ENCODE measurements around the gene SMYD3.

The SMYD3 gene

DNA sequence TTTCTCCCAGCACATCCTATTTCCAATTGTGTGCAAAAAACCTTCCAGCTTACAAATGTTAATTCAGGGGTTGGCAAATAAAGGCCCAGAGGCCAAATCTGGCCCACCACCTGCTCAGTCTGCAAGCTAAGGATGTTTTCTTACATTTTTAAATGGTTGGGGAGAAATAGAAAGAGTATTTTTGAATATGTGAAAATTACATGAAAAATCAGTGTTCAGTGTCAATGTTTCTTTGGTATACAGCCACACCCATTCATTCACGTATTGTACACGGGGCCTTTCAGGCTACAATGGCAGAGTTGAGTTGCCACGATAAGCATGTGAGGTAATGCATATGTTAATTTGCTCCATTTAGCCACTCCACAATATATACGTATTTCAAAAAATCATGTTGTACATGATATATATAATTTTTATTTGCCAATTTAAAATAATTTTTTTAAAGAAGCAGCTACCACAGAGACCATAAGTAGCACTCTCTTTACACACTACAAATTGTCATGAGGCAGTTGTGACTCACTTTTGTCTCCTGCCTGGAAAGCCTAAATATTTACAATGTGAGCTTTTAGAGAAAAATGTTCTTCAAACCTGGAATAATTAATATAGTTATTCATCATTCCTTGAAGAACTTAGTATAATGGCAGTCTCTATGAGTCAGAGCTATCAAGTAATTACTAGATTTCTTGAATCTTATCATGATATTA is 189.6 kb downstream of the SMYD3 start:
- in situ Hi-C loops (cut with MboI; ENCODE audit: low sequenced_read_pairs), result no loop called here

DNA sequence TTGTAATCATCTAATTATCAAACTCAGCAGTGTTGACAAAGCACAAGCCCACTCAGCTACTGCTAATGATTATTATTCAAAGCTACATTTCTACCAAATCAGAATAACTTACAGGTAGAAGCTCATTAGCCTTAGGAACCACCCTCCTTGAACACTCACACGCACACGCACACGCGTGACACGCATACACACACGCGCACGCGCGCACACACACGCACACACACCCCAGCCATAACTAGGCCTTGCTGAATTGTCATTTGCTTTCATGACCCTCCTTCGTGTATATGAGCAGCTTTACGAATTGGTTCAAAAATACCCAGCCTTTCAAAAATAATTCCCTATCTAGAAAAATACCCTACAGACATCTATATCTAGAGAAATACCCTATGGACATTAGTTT is 195.6 kb downstream of the SMYD3 start:
- in situ Hi-C loops (cut with MboI; ENCODE audit: low sequenced_read_pairs), result no loop called here

DNA sequence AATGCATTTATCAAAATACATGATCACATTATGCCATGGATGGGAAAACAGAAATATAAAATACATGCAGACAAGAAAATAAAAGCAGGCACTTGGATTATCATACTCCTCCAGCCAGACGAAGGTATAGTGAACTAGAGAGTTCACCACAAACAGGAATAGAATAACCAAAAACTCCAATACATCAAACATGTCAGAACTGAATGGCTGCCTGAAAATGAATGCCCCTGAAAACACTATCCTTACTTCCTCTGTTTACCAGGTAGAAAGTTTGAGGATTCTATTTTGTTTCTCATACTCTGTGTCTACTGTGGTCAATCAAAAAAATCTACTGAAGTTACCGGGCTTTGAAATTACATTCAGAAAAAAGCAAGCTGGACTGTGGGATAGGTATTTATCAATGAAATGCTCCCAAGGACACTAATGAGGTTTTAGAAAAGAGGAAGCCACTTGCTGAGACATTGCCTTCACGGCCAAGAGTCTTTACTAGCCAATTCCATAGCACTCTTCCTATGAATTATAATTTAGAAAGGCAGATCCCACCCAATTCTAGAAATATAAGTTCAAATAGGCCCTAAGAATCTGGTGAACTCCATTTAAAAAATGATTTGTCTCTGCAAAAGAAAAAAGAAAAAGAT is 197.7 kb downstream of the SMYD3 start:
- in situ Hi-C loops (cut with MboI; ENCODE audit: low sequenced_read_pairs), result no loop called here

DNA sequence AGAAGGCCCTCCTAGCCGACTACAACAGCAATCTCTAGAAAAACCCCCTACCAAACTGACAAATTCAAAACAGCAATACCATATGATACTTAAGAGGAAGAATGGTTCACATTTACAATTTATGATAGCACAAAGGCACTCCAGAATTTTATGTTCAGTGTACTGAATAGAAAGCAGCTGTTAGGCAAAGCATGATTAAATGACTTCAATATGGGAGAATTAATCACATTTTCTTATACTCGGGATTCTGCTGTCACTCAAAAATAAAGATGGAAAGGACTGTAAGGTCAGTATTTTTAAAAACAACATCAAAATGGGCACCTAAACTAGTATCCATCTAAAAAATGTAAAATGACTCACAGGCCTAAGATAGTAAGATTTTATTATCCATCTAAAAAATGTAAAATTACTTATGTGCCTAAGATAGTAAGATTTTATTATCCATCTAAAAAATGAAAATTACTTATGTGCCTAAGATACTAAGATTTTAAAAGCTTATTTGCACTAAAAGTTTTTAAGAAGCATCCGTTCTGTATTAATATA is 198.5 kb downstream of the SMYD3 start:
- in situ Hi-C loops (cut with MboI; ENCODE audit: low sequenced_read_pairs), result no loop called here

DNA sequence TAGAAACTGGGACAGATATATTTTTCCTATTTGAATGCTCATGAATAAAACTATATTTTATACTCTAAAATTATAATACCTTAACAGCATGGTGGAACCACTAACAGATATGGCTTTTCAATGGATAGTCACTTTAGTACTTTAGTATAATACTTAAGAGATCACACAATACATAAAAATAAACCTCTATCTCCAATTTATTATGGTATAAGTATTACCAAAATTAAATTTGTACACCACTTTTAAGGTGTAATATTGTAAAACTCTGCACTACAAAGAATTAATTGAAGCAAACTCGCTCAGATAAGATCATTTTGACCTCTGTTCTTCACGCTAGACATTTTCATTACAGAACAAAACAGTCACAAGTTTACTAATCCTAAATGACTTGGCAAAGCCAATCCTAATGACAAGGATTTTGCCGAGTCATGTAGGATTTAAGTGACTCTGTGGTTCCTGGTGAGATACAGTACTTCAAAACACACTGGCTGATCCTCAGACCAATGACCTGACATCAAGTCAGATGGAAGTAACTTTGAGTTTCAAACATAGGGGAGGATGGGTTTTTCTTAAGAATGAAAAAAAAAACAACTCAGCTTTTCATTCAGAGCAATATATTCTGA is 200.6 kb downstream of the SMYD3 start:
- in situ Hi-C loops (cut with MboI; ENCODE audit: low sequenced_read_pairs), result no loop called here

DNA sequence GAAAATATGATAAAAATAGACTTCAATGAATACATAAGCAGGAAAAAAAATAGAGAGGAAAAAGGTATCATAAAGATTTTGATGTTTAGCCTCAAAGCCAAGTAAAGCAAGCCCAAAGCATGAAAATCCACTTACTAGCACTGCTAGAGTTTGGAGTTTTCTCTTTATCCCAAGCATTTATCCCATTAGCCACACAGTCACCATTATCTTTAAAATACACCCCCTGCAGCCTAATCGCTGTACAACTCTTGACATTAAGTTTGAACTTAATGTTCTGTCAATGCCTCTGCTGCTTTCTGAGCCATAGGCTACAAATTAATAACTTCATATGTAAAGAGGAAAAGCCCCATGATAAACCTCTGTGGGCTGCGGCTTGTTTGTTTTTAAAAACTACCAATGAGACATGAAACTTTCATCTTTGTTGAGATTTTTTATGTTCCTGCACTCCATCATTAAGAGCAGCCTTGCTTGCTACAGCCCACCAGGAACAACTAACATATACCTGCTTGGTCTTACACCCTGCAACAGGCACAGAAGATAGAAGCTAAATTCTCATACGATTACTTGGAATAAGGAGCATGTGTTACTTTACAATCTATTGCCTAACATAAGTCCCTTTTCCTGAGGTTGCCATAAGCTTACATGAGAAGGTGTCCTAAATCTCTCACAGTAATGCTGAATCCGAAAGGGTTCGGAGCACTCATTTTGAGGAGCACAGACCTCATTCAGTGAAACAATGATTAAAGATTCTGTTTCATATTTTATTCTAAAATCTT is 202.4 kb downstream of the SMYD3 start:
- in situ Hi-C loops (cut with MboI; ENCODE audit: low sequenced_read_pairs), result no loop called here

DNA sequence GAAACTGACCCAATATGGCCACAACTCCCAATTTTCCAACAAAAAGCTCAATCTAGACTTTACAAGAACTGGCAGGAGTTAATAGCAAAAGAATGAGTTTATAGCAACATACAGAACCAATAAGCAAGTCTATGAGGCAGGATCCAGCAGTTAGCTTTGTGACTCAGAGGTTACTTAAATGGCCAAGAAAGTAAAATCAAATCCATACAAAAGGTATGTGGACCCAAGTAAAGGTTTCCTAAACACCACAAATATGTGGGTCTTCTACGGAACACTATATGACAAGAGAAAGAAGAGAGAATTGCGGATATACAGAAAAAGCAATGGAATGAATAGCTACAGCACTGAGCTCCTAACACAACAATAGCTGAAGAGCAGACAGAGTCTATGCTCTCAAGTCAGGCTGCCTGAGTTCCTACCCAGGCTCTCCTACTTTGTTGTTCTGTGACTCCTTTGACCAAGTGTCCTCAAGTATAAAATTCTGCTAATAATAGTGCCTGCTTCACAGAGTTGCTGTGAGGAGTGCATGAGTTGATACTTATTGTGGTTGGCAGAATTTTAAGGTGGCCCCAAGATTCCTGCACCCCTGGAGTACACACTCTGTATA is 204.3 kb downstream of the SMYD3 start:
- in situ Hi-C loops (cut with MboI; ENCODE audit: low sequenced_read_pairs), result no loop called here

DNA sequence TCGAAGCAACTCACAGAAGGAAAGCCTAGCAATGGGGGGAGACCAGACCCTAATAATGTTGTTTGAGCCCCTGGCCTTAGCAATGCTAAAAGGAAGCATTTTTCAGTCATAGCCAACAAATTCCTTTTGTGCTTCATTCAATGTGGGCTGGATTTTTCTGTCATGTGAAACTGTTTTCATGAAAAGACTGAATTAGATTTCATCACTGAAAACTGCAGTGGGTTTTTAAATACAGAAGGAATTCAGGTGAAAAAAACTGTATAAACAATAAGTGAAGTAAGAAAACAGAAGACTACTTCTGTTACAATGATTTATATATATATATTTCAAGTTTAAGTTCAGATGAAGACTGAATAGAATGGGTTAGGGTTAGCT is 204.8 kb downstream of the SMYD3 start:
- in situ Hi-C loops (cut with MboI; ENCODE audit: low sequenced_read_pairs), result no loop called here

DNA sequence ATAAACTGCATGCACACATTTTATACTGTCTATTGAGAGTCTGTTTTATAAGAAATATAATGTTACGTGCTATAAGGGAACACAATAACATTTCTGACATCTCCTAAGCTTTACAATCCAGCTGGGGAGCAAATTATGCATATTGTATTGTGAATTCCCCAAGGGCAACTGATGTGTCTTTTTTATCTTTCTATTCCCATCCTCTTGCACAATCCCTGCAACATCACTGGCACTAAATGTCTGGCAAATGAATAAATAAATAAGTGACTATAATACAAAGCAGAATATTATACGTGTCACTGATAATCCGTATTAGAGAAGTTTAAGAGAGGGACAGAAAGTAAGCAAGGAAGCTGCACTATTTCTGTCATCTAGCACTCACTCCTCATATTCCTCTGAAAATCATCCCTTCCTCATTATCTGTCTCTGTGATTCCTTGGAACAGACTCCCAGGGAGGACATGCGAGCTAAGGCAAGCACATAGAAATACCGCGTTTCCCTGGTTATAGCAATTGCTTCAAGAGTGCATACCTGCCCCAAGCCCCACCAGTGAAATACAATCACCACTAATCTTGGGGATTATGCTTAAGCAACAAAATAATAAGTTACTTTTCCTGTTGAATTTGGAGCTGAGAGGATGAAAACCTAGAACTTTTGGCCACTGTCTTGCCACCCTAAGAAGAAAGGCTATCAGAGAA is 205.4 kb downstream of the SMYD3 start:
- in situ Hi-C loops (cut with MboI; ENCODE audit: low sequenced_read_pairs), result no loop called here

DNA sequence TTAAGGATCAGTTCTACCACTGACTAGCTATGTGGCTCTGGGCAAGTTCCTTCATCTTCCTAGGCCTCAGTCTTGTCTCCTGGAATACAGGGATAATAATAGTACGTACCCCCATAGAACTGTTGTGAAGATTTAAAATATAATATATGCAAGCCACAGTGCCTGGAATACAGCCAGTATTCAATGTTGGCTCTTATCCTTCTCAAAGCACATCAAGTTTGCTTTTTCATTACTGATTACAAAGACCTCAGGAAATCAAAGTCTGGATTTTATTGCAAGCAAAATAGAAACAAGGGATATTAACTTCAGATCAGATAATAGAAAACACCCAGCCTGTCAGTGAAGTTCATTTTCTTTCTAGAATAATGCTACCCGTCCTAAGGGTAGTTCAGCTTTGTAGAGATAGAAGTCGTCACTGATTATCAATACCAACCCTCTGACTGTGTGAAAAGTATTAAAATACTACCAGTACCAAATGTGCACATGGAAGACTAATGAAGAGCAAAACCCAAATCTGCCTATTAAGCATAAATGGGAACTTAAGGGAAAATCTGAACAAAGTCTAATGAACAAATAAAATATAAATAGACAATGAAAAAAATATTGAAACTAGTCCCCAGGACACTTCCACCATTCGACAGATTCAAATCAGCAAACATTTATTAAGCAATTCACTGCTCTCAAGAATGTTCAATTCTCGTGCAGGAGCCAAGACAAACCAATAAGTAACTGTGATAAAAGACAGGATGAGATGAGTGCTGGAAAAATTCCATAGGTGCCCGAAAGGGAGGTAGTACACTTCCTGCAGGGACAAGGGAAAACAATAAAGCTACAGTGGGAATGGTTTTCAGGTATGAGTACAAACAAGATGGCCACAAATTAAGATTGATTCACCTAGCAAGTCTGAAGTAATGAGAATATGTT is 206.2 kb downstream of the SMYD3 start:
- in situ Hi-C loops (cut with MboI; ENCODE audit: low sequenced_read_pairs), result no loop called here

DNA sequence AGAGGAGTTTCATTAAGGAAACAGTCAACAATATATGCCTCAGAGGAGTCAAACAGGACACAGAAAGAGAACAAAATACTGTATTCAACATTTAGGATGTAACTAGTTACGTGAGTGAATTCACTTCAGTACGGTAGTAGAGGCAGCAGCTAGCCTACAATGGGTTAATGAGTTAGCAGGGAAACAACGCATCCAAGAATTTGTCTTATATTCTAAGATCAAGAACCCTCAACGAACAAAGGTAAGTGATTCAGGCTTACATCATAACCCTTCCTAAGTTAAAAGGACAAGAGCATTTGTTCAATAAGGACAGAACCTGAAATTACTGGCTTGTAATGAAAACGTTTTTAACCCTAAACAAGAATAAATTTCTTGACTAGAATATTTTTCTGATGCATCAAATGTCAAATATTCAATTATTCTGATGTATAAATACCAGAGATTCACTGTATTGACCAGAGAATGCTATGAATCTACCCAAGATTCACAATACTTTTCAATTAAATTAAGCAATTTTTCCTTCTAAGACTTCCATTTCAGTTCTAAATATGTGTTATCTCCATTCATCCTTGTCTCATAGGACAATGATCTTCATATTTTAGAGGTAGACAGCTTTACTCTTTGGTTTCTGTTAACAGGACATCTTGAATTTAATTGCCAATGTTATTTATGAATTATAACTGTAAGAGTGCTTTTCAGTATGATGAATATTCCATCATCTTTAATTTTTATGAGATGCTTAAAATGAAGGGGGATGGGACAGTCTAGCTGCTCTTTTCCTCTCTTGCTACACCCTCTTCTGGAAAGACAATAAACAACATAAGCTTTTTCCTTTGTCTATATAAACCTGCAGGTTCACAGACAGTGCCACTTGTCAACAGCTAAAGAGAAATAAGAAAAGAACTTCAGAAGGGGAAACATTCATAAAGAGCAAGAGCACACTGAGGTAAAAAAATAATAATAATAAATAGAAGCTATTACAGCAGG is 209.5 kb downstream of the SMYD3 start:
- in situ Hi-C loops (cut with MboI; ENCODE audit: low sequenced_read_pairs), result no loop called here

DNA sequence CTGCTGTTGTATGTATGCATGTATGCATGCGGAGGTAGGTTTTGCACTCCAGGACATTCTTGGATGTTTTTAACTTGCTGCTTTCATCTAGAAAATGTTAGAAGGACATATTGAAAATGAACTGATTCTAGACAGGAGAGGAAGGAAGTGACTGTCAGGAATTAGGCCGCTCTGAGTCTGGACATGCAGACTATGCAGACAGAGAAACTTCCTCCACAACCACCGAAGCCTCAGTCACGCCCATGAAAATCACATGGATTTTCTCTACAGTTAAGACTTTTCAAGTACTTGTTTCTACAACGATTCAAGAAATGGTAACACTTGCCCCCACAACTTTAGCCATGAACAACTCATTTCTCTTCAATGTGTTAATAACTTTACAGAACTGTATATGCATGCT is 211.1 kb downstream of the SMYD3 start:
- in situ Hi-C loops (cut with MboI; ENCODE audit: low sequenced_read_pairs), result no loop called here

DNA sequence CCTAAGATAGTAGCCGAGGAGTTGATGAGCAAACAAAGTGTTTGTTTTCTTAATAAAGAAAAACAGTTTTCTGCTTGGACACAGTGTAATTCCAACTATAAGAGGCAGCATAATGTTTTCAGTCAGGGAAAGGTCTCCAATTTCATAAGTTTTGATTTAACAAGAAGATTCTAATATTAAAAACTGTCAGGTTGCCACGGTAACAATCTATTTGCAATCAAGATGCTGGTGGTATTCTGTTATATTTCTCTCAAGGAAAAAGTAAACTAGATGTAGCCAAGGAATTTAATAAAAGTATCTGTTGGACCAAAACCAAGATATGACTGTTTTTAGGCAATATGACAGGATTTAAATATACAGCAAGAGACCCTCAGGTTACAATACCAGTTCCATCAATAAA is 211.7 kb downstream of the SMYD3 start:
- in situ Hi-C loops (cut with MboI; ENCODE audit: low sequenced_read_pairs), result no loop called here

DNA sequence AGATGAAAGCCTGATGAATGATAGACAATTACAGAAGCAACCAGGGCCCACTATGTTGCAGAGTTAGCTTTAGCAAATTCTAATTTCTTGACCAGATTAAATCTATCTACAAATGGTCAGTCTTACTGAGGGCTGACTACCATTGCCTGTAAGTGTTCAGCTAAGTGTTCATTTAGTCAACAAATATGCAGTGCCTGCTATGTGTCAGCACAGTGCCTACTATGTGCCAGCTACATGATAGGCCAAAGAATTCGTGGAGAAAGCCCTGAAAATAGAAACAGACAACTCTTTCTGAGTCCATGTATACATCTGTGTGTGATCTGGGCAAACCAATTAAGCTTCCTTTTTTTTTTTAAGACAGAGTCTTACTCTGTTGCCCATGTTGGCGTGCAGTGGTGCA is 212.8 kb downstream of the SMYD3 start:
- in situ Hi-C loops (cut with MboI; ENCODE audit: low sequenced_read_pairs), result no loop called here

DNA sequence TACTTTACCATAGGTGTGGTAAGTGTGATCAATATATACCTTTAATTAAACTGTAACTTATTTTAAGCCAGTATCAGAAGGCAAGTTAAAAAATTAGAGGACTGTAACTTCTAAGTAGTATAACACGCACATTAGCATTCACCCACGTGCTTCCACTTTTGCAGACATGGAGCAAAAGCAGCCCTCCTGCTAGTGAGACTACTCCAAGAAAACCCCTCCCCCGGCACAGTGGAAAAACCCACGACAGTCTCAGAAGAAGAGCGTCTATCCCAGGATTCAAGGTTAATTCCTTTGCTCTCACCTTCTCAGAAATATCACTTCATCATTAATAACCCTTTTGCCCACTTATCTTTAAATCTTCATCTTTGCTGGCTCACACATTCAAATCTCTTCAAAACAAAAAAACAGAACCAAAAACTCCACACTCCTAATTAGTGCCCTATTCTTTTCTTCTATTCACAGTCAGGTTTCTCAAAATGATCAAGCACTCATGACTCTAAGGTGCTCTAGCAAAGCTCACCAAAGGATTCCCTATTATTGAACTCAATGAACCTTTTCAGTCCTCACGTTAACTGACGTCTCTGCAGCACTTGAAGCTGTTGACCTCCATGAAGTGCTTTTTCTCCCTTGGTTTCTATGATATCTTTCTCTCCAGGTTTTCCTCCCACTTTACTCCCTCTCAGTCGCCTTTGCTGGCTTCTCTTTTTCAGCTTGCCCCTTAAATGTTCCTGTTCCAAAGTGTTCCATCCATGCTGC is 213.5 kb downstream of the SMYD3 start:
- in situ Hi-C loops (cut with MboI; ENCODE audit: low sequenced_read_pairs), result no loop called here

DNA sequence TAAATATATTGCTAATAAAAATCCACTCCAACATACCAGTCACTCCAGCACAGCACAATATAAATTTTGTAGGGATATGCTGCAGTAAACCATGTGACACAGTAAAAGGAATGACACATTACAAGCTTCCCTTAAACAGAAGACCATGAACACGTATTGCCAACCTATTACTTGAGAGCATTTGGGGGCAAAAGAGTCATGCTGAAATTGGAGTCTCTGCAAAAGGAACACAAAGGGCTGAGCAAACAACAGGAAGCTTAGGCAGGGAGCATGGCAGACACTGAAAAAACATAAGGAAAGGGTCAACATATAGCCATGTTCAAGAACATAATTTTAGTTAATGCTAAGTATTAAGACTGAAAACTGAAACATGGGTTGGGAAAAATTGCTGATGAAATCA is 214.5 kb downstream of the SMYD3 start:
- in situ Hi-C loops (cut with MboI; ENCODE audit: low sequenced_read_pairs), result no loop called here

DNA sequence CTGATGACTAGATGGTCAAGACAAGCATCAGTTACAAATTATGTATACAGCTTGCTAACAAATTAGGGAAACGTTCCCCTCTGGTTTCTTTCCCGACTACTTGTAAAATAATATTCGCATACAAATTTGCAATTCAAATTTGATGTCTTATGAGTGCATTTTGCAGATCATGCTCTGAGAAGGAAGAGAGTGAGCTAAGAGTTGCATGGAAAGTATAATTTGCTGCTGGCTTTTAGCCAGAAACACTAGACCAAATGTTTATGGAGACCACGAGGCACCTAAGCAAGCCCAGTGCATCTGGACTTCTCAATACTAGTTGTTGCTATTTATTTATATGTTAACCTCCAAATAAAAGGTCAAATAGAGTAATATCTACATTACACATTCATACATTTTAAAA is 216.0 kb downstream of the SMYD3 start:
- in situ Hi-C loops (cut with MboI; ENCODE audit: low sequenced_read_pairs), result no loop called here

All from HL-60/S4 (cell line).